ENCODE results near the gene CYP1B1. TPM values are rescaled to one million over a fixed set of nuclear protein-coding genes. Genes with fewer than 3 reads are reported as not detected.

Gene CYP1B1
- polyA plus RNA-seq, 1 experiment = 1.8 TPM

DNA sequence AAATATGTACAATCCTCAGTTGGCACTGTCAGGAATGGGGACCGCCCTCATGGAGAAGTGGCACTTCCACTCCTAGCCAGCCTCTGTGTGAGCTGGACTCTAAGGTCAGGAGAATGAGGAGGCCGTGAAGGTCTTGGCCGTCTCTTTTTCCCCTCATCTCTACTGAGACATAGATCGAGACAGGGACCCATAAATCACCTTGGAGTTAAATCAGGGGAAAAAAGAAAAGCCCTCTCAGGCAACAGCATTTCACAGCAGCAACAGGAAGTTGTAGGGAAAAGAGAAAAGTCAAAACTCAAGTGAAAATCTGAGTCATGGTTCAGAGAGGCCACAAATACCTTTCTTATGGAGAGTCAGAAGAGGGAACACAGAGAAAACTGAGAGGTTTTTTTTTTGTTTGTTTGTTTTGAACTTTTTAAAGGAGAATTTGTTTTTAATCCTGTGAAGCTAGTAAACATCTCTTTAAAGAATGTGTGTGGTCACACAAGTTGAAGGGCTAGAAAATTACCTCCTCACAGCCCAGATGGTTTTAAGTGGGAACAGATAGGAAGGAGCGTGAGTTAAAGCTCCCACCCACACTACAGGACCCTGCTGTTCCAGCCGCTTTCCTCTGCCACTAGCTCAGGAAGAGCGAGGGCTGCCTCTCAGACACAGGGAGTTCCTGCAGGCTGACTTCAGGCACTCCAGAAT lies 30.6 kb upstream of the CYP1B1 start:
- no peaks in the 10 kb centered on the region for H3K36me3 ChIP-seq (ENCODE audit: control insufficient read depth, insufficient read depth, low read length)
- ChIA-PET POLR2A (interaction anchor here (0.6 to 0.7 kb wide), 2 partner anchors 114 to 168 kb away, joined by 5 to 10 read pairs; no protein-coding TSS in a partner anchor), CTCF (interaction anchor here (1.3 to 1.4 kb wide), 3 partner anchors 9 to 69 kb away, joined by 3 to 8 read pairs (median 5); no protein-coding TSS in a partner anchor)
- TF ChIP-seq, protein P1, sequence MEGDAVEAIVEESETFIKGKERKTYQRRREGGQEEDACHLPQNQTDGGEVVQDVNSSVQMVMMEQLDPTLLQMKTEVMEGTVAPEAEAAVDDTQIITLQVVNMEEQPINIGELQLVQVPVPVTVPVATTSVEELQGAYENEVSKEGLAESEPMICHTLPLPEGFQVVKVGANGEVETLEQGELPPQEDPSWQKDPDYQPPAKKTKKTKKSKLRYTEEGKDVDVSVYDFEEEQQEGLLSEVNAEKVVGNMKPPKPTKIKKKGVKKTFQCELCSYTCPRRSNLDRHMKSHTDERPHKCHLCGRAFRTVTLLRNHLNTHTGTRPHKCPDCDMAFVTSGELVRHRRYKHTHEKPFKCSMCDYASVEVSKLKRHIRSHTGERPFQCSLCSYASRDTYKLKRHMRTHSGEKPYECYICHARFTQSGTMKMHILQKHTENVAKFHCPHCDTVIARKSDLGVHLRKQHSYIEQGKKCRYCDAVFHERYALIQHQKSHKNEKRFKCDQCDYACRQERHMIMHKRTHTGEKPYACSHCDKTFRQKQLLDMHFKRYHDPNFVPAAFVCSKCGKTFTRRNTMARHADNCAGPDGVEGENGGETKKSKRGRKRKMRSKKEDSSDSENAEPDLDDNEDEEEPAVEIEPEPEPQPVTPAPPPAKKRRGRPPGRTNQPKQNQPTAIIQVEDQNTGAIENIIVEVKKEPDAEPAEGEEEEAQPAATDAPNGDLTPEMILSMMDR (IDR thresholded peaks at IDR 0.05; ENCODE audit: insufficient read depth, low read depth, low read length) = no peak
- peak; percentile 49 for DNase-seq (ENCODE audit: low read depth)
- H3K4me3 ChIP-seq (ENCODE audit: low read depth, low read length) = no peak overlapping the region
- peaks cover 2% of the 10 kb centered on the region; the same call in 1 of the 2 replicates for H3K27me3 ChIP-seq (ENCODE audit: control insufficient read depth, insufficient read depth, low read length)

DNA sequence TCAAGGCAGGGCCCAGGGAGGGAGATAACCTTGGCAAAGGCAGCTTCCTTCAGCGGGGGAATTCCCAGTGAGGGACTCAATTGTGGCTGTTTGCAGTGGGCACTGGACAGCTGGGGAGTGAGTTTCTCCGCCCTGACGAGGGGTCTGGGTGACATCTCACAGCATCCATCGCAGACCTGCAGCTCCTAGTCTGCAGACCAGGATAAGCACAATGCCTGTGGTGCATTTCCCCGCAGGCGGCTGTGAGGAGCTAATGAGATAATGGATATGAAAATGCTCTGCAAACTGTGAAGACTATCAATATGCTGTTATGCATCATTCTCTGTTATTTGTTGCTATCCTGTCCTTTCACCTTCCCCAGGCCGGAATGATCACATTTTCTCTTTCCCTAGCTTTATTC lies 30.0 kb upstream of the CYP1B1 start:
- H3K36me3 ChIP-seq (ENCODE audit: control insufficient read depth, insufficient read depth, low read length) = no peaks in the 10 kb centered on the region
- CTCF ChIA-PET = interaction anchor here (1.3 to 1.4 kb wide), 3 partner anchors 10 to 70 kb away, joined by 3 to 8 read pairs (median 5); no protein-coding TSS in a partner anchor
- no peak for DNase-seq (ENCODE audit: low read depth)
- POLR2A ChIA-PET = interaction anchor here (0.6 kb wide), 1 partner anchor 169 kb away, joined by 10 read pairs; no protein-coding TSS in a partner anchor
- TF ChIP-seq, protein P1 (IDR thresholded peaks at IDR 0.05; ENCODE audit: insufficient read depth, low read depth, low read length) = no peak
- H3K4me3 ChIP-seq (ENCODE audit: low read depth, low read length) = no peak overlapping the region
- H3K27me3 ChIP-seq (ENCODE audit: control insufficient read depth, insufficient read depth, low read length) = peaks cover 2% of the 10 kb centered on the region; the same call in 1 of the 2 replicates

DNA sequence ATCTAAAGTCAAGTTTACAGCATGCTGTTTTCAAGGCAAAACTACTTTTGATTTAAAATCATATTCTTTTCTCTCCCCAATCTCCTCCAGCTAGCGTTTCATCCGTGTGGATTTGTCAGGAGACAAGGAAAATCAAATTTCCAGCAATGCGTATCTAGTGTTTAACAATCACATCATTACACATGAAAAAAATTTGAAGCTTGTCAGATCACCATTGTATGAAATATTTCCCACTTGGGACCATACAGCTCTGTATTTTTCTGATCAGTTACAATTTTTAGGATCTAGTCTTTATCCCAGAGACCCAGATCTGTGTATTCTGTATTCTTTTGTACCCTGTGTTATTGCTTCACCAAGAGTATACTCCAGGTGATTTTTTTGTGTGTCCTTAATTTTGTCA lies 28.6 kb upstream of the CYP1B1 start:
- POLR2A ChIA-PET = no interaction called here

DNA sequence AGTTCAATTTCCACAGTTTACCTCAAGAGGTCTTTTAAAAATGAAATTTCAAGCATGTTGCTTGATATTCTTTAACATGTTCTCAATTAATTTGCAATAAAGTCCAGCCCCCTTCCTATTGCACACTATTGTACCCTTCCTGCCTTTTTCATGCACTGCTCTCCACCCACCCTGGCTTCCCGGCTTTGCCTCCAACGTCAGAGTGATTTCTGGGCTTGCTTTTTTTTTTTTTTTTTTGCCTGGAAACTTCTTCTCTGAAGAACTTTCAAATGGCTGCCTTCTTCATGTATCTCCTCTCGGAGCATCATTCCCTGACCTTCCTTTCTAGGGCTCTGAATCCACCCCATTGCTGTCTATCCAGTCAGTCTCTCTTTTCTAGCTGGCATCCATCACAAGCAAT lies 24.4 kb upstream of the CYP1B1 start:
- H3K27me3 ChIP-seq (ENCODE audit: control insufficient read depth, insufficient read depth, low read length) = peaks cover 7% of the 10 kb centered on the region
- H3K36me3 ChIP-seq (ENCODE audit: control insufficient read depth, insufficient read depth, low read length) = no peaks in the 10 kb centered on the region
- CTCF ChIA-PET = no interaction called here
- POLR2A ChIA-PET = no interaction called here
- DNase-seq (ENCODE audit: low read depth) = no peak
- H3K4me3 ChIP-seq (ENCODE audit: low read depth, low read length) = no peak overlapping the region
- TF ChIP-seq, protein P1 (IDR thresholded peaks at IDR 0.05; ENCODE audit: insufficient read depth, low read depth, low read length) = no peak

More for the DNA sequence above, 28.6 kb upstream of the CYP1B1 start:
- Histone ChIP-seq H3K27me3 (ENCODE audit: control insufficient read depth, insufficient read depth, low read length) (no peaks in the 10 kb centered on the region; the same call in 1 of the 2 replicates), H3K36me3 (ENCODE audit: control insufficient read depth, insufficient read depth, low read length) (no peaks in the 10 kb centered on the region), H3K4me3 (ENCODE audit: low read depth, low read length) (no peak overlapping the region)
- DNase-seq (ENCODE audit: low read depth) = no peak
- CTCF ChIA-PET = no interaction called here
- TF ChIP-seq, protein P1 (IDR thresholded peaks at IDR 0.05; ENCODE audit: insufficient read depth, low read depth, low read length) = no peak

DNA sequence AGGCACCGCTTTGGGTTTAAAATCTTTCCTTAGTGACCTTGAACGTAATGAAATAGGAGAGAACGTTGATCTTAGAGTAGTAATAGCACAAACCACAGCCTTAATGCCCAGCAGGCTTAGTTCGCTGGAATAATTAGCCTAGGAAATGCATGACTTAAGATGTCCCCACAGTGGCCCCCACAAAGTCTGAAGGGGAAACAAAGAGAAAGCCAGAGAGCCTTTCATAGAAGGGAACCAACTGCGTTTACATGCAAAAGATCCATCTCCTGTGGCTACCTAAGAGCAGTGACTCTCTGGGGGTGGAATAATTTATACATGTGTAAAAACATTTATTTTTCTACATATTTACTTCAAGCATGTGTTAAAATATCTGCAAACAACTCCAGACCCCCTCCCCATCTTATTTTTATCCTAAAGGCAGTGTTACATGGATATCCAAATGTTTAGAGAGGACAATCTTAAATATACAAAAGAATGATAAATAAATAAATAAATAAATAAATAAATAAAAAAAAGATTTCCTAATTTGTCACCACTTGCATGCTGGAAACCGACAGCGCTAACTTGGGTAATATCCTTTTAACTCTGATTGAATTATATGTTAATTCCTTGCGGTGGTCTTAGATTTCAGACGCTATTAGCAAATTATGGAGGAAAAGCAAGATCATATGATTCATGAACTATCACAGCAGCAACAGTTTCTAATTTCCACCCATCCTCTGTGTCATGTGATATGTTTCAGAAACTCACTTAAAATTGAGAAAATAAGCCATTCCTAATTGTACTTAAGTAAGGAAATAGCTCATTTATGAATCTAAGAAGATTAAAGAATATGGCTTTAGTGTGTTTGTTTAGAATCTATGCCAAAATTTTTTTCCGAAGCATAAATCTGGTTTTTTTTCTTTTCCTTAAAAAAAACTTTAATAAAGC lies 23.4 kb upstream of the CYP1B1 start:
- no peaks in the 10 kb centered on the region for H3K36me3 ChIP-seq (ENCODE audit: control insufficient read depth, insufficient read depth, low read length)
- CTCF ChIA-PET = no interaction called here
- POLR2A ChIA-PET = no interaction called here
- DNase-seq (ENCODE audit: low read depth) = no peak
- TF ChIP-seq, protein P1 (IDR thresholded peaks at IDR 0.05; ENCODE audit: insufficient read depth, low read depth, low read length) = no peak
- H3K27me3 ChIP-seq (ENCODE audit: control insufficient read depth, insufficient read depth, low read length) = peaks cover 11% of the 10 kb centered on the region
- H3K4me3 ChIP-seq (ENCODE audit: low read depth, low read length) = no peak overlapping the region

Measured in BJ (cell line).